Measurements from ENCODE around the gene GGTA1.
A peak's percentile ranks its signal among the peaks of the same experiment; 100 is the strongest.
"Not testable (repeated sequence)": the region's sequence is repeated elsewhere in the genome, so short reads cannot be mapped to it uniquely, and the experiment has no call there.

Gene GGTA1

DNA sequence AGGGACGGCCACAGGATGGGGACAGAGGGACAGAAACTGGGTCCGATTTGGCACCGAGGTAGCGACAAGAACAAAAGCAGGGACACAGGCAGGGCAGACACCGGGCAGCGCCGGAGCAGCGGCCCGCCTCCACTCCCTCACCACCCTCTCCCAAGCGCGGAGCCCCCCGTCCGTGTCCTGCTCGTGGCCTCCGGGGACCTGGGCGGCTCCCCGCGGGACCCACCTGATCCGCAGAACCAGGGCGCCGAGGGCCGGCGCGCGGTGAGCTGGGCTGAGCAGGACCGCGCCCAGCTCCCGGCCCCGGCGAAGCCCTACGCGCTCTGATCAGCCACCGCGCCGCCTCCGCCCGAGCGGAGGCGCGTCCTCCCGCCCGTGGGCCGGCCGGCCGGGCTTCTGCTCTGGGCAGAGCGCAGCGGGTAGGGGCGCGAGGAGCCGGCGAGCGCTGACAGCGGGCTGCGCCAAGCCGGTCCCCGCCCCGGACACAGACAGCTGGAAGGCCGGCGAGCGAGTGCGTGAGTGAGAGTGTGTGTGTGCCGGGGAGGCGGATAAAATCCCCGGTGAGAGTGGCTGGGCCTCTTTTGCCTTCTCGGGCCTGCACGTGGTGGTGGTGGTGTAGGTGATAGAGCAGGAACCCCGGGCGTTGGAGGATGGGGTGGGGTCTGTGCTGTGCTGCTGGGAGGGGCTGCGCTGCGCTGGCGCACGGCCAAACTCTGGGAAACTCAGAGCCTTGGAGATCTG lies at the start of gene GGTA1:
GGTA1 (minus strand) TSS at position 418 of the 738 bp plus-strand sequence. CDS start 31,922 bp downstream, outside the sequence.
- DNase-seq (ENCODE audit: low spot score) = peak; percentile 77

- DNase-seq (ENCODE audit: low spot score) = no peak
These were observed 49.0 kb upstream of the GGTA1 start for GRCh38 chr9:121548666-121549065.

- DNase-seq (ENCODE audit: low spot score) = peak; percentile 96
These were observed 46.3 kb upstream of the GGTA1 start for GRCh38 chr9:121545875-121546423.

- no peak for DNase-seq (ENCODE audit: low spot score)
These were observed 45.7 kb upstream of the GGTA1 start for GRCh38 chr9:121545150-121545874.

GRCh38 chr9:121542025-121542424 lies 42.4 kb upstream of the GGTA1 start:
- no peak for DNase-seq (ENCODE audit: low spot score)

DNA sequence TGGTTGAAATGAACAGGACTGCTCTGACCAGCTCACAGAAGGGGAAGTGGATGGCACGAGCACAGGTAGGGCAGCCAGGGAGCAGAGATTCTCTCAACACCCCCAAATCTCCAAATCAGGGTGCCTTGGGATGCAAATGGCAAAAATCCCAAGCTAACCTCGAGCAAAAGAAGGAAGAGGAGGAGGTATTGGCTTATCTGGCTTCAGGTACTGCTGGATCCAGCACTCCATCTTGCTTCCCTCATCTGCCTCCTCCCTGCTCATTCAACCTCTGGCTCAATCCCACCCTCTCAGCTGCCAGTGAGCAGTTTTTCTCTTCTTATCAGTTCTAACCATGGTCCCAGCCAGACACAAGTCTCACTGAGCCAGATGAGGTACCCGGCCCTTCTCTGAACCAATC lies 41.6 kb upstream of the GGTA1 start:
- DNase-seq (ENCODE audit: low spot score) = no peak

DNA sequence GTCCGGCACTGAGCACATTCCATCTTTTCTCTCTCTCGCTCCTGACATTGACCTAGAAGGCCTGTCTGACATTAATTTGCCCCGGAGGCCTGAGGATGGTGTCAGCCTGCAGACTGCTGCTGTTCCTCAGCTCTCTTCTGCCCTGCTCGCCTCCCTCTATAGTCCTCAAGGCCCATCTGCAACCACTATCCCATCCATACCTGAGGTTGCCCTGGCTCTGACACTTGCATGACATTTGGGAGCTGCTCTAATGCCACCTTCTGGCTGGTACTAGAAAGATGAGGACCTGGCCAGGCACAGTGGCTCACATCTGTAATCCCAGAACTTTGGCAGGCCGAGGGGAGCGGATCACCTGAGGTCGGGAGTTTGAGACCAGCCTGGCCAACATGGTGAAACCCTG lies 38.6 kb upstream of the GGTA1 start:
- no peak for DNase-seq (ENCODE audit: low spot score)

DNA sequence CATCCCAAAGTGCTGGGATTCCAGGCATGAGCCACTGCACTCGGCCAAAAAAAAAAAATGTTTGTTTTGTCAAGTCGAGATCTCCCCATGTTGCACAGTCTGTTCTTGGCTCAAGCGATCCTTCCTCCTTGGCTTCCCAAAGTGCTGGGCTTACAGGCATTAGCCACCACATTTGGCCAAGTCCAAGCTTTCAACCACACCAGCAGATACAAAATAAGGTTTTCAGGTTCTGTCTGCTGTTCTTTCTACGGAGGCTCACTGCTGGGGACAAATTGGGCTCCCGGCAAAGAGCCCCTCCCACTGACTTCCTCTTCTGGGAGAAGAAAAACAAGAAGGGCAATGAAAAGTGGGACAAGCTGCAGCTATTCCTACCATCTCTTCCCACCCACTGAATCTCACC lies 37.6 kb upstream of the GGTA1 start:
- no peak for DNase-seq (ENCODE audit: low spot score)

- no peak for DNase-seq (ENCODE audit: low spot score)
These were observed 33.2 kb upstream of the GGTA1 start for GRCh38 chr9:121532881-121533280.

DNA sequence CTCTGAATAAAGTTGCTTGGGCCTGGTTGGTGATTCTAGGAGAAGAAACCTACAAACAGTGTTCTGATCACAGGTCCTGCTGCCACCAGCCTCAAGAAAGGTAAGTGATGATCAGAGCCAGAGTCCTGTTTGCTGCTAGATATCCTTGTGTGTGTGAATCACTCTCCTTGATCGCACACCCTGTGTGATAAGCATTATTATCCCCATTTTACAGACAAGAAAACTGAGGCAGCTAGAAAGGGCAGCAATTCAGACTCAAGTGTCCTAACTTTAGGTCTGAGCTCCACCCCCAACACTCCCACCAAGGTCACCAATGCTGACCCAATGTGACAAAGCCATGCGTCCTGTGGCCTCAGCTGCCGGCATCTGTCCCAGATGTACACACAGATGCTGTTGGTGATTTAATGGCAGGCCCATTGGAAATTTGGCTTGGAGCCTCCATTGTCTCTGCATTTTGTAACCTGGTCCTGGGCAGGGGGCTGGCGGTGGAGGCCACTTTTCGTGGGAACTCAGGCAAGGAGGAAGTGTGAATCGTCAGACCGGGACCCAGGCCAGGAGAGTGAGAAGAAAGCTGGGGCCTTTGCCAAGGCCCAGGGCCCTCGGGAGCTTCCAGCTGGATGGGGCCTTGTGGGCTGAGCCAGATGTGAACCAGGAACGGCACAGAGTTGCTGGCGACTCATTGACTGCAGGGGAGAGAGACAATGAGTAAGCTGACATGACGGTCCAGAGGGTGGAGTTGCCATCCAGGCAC lies 29.8 kb upstream of the GGTA1 start:
- DNase-seq (ENCODE audit: low spot score) = no peak

GRCh38 chr9:121528642-121529041 lies 29.0 kb upstream of the GGTA1 start:
- no peak for DNase-seq (ENCODE audit: low spot score)

GRCh38 chr9:121527371-121527770 lies 27.7 kb upstream of the GGTA1 start:
- DNase-seq (ENCODE audit: low spot score) = no peak

DNA sequence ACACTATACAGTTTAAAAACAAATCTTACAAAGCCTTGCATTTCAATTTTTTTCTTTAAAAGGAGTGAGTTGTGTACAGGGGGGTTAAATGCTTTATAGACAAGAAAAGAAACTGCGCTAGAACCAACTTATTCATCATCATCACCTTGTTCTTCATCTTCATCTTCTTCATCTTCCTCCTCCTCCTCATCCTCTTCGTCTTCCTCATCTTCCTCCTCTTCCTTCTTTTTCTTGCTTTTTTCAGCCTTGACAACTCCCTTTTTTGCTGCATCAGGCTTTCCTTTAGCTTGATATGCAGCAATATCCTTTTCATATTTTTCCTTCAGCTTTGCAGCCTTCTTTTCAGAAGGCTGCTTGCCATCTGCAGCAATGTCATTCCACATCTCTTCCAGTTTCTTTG lies 20.0 kb upstream of the GGTA1 start:
- not testable (repeated sequence) for DNase-seq (ENCODE audit: low spot score)

DNA sequence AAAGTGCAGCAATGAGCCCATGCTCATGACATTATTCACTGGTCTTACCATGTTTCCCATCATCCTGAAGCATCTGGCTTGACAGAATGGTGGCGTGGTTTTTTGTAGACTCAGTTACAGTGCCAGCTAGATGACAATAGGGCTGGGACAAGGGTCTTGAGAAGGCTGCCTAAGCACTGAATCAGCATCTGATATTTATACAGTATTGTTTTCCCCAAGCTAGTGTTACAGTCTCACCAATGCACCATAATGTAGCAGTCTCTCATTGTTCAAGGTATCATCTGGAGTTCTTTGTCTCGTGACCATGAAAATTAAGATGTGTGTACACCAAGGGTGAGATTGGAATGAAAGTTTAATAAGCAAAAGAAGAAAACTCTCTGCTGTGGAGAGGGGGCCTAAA lies 19.0 kb upstream of the GGTA1 start:
- DNase-seq (ENCODE audit: low spot score) = no peak

- DNase-seq (ENCODE audit: low spot score) = not testable (repeated sequence)
These were observed 13.5 kb upstream of the GGTA1 start for GRCh38 chr9:121513166-121513565.

DNA sequence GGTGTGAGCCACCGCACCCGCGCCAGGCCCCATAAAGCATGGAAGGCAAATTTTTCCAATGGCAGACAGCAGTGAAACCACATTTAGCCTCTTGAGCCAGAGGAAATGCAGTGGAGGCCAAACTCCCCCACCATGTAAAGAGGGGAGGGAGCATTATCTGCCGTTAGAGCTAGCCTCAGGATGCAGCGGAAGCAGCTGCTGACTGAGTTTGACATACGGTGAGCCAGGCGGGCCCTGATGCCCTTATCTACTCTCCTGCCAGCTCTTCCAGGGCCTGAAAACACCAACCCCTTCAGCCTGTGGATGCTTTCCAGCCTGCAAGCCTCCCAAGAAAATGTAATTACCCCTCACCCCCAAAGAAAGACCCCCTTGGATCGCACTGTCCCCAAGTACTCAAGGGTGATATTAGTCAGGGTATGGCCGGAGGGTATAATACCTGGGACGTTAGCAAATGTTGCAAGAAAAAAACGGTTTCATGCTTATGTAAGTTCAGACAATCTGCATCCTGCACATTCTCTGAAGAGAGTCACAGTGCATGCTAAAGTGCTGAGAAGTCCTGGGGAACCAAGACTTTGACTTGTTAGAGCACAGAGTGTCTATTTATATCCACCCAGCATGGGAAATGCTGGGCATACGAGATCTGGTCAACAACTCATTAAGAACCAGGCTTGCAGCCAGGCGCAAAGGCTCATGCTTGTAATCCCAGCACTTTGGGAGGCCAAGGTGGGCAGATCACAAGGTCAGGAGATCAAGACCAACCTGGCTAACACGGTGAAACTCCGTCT lies 11.3 kb upstream of the GGTA1 start:
- DNase-seq (ENCODE audit: low spot score) = no peak

- DNase-seq (ENCODE audit: low spot score) = no peak
These were observed 9.5 kb upstream of the GGTA1 start for GRCh38 chr9:121509180-121509579.

- DNase-seq (ENCODE audit: low spot score) = no peak
These were observed 8.8 kb upstream of the GGTA1 start for GRCh38 chr9:121508415-121508814.

DNA sequence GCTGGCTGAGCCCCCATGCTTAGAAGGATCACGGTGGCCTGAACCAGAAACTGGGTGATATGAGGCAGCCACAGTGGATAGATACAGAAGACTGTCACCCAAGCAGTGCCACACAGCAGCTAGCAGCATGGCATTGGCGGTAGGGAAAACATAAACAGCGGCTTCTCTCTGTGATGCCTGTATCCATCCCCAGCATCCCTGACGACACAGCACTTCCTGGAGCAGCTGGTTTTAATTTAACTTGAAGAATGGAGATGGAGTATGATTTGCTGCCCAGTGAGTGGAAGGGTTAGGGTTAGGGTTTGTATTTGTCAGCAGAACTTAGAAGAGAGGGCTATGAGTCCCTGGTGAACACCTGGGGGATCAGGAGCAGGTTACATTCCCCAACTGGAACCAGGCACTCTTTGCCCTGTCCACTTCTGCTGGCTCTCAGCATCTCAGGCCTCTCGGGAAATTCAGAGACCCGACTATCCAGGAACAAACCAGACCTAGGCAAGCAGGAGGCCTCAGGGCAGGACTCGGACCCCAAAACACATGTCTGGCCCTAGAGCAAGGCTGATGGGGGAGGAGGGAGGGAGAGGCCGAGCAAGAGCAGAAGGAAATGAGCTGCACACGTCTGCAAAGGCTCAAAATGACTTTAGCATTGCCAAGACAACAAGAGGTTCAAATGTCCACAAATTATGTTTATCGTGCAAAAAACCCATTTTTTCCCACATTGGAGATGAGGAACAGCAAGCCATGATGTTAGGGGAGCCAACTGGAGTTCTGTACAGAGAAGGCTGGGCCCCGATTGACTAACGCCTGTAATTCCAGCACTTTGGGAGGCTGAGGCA lies 6.5 kb upstream of the GGTA1 start:
- DNase-seq (ENCODE audit: low spot score) = no peak

- no peak for DNase-seq (ENCODE audit: low spot score)
These were observed 3.8 kb upstream of the GGTA1 start for GRCh38 chr9:121503444-121503843.

DNA sequence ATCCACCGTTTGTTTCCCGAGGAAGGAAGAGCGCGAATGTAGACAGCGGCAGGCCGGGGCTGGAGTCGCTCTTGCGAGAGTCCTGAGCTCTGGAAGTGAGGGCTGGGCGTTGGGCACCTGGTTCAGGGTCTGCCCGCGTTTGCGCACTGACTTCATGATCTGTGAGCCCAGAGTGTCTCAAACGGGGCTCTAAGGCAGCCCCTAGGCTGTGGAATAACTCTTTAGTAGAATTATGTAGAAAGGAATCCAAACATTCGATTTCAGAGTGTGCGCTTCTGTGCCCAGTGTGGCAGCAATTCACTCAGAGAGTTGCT lies 478 bp upstream of the GGTA1 start:
- DNase-seq (ENCODE audit: low spot score) = no peak

Data from ecto neural progenitor cell (in vitro differentiated cells).